ENCODE measurements around the gene TCF25.
A peak's percentile ranks its signal among the peaks of the same experiment; 100 is the strongest.
"Not testable (repeated sequence)": the region's sequence is repeated elsewhere in the genome, so short reads cannot be mapped to it uniquely, and the experiment has no call there.

Gene TCF25

DNA sequence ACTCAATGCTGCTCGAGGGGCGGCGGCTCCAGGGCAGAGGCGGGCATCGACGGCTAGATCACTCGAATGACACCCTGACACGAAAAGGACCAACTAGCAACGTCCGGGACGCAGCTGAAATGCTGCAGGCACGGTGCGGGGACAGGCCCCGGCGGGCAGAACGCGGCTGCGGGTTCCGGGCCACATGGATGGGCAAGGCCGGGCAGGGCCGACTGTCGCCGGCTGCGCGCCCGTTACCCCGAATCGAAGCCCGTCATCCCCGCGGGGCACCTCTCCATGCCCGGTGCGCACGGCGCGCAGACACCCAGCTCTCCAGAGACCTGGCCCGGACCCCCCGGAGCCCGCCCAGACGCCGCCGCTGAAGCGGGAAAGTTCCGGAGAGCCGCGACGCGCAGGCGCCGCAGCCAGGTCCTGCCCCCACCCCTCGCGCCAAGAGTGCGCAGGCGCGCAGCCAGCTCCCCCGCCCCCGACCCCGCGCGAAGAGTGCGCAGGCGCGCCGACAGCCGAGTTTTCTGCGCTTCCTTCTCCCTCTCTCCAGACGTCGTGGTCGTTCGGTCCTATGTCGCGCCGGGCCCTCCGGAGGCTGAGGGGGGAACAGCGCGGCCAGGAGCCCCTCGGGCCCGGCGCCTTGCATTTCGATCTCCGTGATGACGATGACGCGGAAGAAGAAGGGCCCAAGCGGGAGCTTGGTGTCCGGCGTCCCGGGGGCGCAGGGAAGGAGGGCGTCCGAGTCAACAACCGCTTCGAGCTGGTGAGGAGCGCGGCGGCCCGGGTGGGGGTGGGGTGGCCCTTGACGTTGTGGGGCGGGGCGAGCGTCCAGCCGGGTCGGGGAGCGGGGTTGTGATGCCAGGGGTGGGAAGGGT is at the start of gene TCF25:
Gene TCF25, plus strand, starts transcription at position 484 of the 863 bp plus-strand sequence. Its CDS starts 76 bp downstream, at position 560.
- DNase-seq: peak; percentile 96

- not testable (repeated sequence) for DNase-seq
These were observed 49.6 kb upstream of the TCF25 start for GRCh38 chr16:89823824-89824148.

- DNase-seq: no peak
These were observed 46.6 kb upstream of the TCF25 start for GRCh38 chr16:89826531-89827382.

GRCh38 chr16:89827383-89828198 is 45.8 kb upstream of the TCF25 start:
- peak; percentile 66 for DNase-seq

- peak; percentile 89 for DNase-seq
These were observed 45.1 kb upstream of the TCF25 start, which contains the start of gene SPIRE2 for GRCh38 chr16:89828199-89828869. SPIRE2 (plus strand) TSS chr16:89828475; CDS start chr16:89828551, 76 bp downstream.

DNA sequence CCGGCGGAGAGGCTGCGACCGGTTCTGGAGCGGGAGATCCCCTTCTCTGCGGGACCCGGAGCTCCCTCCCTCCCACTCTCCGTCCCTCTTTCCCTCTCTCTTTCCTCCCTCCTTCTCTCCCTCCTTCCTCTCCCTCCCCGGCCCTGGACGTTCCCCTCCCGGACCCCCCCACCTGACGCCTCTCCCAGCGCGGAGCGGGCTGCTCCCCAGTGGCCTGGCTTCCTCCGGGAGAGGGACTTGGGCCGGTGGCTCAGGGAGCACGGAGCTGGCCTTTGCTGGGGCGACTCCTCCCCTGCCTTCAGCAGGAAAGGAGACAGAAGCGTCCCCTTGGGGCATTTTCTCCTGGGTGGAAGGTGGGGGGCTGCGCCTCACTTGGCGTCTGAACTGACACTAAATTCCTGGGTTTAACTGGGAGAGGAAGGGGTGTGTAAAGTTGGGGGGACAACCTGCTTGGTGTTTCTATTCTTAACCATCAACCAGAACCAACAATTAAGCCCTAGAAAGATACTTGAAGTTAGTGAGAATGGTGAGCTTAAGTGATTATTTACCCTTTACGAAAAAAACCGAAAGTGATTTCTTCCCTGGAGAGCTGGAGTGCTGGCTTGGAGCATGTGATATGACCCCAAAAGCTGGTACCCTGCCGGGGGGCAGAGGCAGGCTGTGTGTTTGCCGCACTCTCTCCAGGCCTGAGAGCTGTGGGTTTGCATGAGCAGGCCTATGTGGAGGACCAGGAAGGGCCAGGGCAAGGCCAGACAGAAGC is 44.3 kb upstream of the TCF25 start:
- no peak for DNase-seq

- DNase-seq: no peak
These were observed 43.6 kb upstream of the TCF25 start for GRCh38 chr16:89829630-89830437.

DNA sequence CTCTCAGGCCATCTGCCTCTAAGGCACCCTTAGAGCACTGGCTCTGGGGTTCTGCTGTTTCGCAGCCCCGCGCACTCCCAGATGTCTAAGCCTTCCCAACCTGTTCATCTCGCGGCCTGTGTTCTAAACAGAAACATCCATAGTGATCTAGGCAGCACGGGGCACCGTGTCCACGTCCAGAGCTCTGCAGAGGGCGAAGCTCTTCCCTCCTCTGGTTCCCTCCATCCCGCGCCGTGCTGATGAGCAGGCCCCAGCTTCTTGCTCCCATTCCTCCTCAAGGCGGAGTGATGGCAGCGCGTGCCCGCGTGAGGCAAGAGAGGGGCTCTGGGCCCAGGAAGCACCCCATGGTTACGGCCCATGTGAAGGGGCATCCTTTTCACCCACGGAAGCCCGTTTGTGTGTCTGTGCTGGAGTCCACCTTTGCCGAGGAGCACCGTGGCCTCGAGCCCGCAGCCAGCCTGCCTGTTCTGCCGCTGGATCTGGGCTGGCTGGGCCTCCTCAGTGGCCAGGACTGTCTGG is 41.5 kb upstream of the TCF25 start:
- no peak for DNase-seq

DNA sequence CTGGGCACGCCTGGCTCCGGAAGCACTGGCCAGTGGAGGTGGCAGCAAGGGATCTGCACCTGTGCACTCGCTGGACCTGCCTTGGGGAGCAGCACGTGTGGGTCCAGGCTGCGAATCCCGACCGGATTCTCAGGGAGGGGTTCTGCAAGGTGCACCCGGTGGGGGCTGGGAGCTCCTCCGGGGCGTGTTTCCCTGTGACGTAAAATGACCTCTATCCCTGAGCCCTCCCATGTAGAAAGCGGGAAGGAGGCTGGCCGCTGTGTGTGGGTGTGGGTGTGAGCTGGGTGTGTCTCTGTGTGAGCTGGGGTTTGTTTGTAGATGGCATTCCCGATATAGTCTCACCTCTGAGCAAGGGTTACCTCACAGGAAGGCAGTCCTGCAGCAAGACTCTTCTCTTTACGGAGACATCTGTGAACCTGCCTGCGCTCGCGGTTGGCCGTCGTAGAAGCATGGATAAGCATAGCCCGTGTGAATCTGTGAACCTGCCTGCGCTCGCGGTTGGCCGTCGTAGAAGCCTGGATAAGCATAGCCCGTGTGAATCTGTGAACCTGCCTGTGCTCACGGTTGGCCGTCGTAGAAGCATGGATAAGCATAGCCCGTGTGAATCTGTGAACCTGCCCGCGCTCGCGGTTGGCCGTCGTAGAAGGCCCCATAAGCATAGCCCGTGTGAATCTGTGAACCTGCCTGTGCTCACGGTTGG is 39.6 kb upstream of the TCF25 start:
- DNase-seq: not testable (repeated sequence)

GRCh38 chr16:89834813-89835363 is 38.5 kb upstream of the TCF25 start:
- DNase-seq: not testable (repeated sequence)

DNA sequence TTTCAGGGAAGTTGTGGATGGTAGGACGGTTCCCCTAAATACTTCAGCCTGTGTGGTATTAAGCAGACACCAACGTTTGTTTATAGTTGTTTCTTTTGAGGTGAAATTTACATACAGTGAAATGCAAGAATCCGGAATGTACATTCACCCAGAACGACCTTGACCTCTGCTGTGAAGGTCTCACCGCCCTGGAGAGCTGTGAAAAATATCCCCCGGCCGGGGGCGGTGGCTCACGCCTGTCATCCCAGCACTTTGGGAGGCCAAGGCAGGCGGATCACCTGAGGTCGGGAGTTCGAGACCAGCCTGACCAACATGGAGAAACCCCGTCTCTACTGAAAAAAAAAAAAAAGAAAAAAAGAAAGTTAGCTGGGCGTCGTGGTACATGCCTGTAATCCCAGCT is 36.9 kb upstream of the TCF25 start:
- DNase-seq: not testable (repeated sequence)

- no peak for DNase-seq
These were observed 36.3 kb upstream of the TCF25 start for GRCh38 chr16:89837014-89837546.

- DNase-seq: peak; percentile 21
These were observed 32.1 kb upstream of the TCF25 start for GRCh38 chr16:89841275-89841674.

- no peak for DNase-seq
These were observed 30.7 kb upstream of the TCF25 start for GRCh38 chr16:89842471-89843408.

- DNase-seq: no peak
These were observed 29.7 kb upstream of the TCF25 start for GRCh38 chr16:89843409-89844350.

DNA sequence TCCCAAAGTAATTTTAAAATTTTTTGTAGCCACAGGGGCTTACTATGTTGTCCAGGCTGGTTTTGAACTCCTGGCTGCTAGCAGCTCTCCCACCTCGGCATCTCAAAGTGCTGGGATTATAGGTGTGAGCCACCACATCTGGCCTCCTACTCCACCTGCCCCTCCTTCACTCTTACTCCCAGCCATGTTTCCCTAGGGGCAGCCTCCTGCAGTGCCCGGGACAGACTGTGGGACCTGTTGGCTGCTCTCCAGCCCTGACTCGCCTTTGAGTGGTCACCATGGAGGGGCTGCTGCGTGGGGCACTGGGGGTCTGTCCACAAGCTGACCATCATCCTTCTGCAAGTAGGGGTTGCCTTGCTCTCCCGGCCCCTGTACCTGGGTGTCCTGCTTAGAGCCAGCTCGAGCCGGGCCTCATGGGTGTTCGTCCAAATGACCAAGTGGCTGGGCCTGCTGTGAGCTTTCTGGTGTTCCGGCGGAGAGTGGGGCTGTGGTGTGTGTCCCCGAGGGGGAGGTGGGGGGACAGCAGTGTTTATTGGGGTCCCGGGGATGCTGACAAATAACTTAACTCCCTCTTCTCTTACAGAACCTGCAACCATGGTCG is 28.6 kb upstream of the TCF25 start:
- no peak for DNase-seq
